HG02943 (cell line): ENCODE data around the gene USP48.
"Not testable (repeated sequence)": the region's sequence is repeated elsewhere in the genome, so short reads cannot be mapped to it uniquely, and the experiment has no call there.

ENCODE experiments used
- ATAC-seq: cut with Tn5 transposase; IDR thresholded peaks from one replicate; pipeline ENCODE4 v1.9.1; 2021; ENCODE audit warnings: mild to moderate bottlenecking, low read depth, moderate library complexity; ENCODE audit not compliant: unreplicated experiment

The USP48 gene

DNA sequence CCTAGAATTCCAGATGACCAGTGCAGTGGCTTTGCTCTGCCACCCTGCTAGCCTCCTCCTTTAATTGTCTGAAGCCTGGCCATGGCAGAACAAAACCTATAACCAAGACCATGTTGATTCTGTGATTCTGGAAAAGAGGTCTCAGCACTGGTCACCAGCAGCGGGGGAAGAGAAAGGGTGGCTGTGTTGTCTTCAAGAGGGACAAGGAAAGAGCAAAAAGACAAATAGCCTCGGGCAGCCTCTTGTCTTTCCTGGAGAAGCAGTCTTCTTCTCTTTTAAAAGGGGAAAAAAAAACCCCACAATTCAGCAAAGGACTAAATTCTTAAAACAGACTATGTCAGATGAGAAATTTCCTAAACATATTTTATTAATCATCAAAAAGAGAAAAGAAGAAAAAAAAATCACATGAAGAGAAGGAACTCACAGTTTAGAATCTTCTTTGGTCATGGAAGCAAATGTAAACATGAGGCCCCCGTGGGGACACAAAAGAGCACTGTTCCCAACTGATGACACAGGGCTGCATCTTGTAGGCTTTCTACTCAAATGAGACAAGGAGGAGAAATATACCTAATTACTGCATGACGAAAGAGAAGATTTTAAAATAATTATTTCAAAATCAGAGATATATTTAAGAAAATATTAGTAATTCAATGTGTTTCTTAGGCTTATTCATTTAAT is 77.5 kb downstream of the USP48 start:
- ATAC-seq = no peak

- no peak for ATAC-seq
These were observed 78.8 kb downstream of the USP48 start for GRCh38 chr1:21704145-21704544.

DNA sequence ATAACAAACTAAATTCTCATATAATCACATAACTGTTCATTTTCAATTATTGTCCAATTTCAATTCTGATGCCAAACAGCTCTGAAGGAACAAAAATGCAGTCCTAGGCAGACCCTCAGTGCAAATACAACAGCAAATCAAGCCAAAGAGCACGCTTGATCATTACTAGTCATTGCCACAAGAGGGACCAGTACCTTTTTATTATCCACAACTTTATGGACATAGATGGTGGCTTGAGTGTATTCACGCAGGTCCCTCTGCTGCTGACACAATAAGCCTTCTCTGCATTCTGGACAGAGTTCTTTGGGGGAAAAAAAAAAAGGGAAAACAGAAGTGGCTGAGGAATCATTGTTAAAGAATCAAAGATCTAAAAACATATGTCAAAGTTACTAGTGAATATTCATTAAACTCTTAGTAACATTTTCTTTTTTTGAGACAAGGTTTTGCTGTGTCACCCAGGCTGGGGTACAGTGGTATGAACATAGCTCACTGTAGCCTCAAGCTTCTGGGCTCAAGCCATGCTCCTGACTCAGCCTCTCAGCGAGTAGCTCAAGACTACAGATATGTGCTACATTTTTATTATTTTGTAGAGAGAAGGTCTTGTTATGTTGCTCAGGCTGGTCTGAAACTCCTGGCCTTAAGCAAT is 79.5 kb downstream of the USP48 start:
- no peak for ATAC-seq

- no peak for ATAC-seq
These were observed 80.2 kb downstream of the USP48 start for GRCh38 chr1:21702780-21703179.

DNA sequence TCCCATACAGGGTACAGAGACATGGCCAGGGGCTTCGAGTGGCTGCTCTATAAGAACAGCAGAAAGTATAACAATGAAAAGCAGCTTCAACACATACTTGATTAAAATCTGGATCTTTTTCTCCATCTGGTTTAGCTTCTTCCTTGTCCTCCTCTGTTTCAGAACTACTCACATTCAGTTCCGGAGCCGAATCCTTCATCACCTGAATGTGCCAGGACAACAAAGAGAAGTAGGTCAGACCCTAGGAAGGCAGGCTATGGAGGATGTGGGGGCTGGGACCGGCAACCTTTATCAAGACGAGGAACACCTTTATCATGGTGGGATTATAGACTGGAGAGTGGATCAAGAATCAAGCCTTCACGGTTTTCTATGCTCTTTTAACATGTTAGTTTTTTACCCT is 81.5 kb downstream of the USP48 start:
- no peak for ATAC-seq

DNA sequence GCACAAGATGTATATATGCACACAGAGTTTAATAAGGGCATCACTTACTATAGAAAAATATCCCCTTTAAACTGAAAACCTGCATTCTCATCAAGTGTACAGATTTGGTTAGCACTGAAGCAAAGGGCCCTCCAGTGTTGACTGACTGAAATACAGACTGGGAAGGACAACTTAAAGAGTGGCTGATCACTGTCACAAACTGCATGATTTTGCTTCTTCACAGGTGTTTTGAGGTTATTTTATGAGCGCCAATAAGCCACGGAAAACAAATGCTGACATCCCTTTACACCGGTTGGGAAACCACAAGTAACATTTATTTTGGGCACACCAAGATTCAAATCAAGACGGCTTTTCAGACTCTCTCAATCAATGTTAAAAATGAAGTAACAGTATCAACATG is 82.9 kb downstream of the USP48 start:
- no peak for ATAC-seq

- ATAC-seq = no peak
These were observed 86.0 kb downstream of the USP48 start for GRCh38 chr1:21696931-21697330.

GRCh38 chr1:21693732-21694131 is 89.2 kb downstream of the USP48 start:
- ATAC-seq = no peak

DNA sequence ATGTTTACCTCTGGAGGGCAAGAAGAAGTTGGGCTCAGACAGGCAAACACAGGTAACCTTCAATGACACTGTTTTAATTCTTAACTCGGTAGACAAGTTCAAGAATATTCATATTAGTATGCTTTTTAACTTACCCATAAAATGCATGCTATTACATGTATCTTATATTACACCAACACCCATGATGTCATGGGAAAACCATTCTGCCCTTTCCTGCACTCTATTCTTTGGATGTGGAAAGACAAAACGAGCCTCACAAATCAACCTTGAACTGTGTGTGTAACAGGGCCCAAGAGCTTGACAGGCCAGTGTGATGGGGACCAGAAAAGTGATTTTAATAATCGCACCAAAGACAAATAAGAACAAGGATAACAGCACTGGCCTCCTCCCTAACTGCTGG is 91.2 kb downstream of the USP48 start:
- no peak for ATAC-seq

- no peak for ATAC-seq
These were observed 93.1 kb downstream of the USP48 start for GRCh38 chr1:21689661-21690372.

DNA sequence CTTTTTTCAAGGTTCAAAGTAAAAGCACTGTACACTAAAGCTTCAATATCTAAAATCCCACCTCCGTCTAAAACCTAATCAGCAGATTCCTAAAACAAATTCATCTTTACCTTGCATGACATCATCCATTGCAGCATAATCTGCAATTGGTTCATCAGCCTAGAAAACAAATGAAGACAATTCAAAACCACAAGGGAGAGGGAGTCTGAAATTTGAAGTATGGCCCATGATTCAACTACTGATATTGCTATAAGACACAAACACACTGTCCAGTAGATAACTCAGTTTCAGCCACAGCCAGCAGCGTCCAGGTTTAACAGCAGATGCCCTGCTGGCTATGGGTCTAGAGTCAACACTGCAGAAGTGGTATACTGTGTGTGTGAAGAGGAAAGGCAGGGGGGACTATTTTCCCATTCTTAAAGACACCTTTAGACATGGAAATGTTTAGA is 95.8 kb downstream of the USP48 start:
- ATAC-seq = no peak

DNA sequence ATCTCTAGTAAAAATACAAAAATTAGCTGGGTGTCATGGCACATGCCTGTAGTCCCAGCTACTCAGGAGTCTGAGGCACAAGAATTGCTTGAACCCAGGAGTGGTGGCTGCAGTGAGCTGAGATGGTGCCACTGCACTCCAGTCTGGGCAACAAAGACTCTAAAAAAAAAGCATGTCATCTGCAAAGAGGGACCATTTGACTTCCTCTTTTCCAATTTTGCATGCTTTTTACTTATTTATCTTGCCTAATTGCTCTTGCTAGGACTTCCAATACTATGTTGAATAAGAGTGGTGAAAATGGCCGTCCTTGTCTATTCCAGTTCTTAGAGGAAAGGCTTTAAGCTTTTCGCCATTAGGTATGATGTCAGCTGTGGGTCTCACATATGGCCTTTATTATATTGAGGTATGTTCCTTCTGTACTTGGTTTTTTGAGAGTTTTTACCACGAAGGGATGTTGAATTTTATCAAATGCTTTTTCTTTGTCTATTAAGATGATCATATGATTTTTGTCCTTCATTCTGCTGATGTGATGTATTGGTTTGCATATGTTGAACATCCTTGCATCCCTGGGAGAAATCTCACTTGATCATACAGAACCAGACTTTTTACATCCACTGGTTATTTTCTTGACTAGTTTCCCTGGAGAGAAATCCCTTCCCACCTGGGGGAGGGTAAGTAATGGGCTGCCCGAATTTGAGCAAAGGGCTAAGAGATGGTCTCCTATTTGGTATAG is 96.8 kb downstream of the USP48 start:
- no peak for ATAC-seq

DNA sequence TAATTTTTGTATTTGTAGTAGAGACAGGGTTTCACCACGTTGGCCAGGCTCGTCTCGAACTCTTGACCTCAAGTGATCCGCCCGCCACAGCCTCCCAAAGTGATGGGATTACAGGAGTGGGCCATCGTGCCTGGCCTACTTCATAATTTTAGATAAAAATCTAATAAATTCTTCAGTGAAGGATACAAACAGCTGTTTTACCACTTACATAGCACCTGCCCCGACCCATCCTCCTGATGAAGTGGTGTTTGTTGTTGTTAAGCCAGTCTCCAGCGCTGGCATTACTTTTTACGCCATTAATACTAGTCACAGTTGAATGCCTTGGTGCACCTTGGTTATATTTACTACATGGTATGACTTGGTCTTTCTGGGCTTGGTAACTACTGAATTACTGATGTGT is 101.5 kb downstream of the USP48 start:
- ATAC-seq = no peak

GRCh38 chr1:21680918-21681317 is 102.0 kb downstream of the USP48 start:
- no peak for ATAC-seq

GRCh38 chr1:21680381-21680780 is 102.6 kb downstream of the USP48 start:
- ATAC-seq = no peak

GRCh38 chr1:21677168-21677567 is 105.8 kb downstream of the USP48 start:
- no peak for ATAC-seq

DNA sequence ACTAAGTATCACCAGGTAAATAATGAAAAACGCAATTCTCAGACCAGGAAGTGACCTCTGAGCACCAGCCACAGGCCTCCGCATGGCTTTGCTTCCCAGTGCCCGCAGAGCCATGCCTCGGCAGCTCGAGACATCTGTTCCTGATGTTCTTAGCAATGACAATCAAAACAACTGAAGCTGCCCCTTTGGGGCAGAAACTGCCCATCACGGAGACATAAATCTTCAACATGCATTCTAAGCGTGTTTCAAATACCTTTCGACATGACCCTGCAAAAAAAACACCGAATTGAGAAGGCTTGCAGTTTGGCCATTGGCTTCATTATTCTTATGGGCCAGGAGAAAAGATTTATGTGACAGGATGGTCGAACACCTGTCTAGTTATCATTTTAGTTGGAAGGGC is 108.0 kb downstream of the USP48 start:
- no peak for ATAC-seq

DNA sequence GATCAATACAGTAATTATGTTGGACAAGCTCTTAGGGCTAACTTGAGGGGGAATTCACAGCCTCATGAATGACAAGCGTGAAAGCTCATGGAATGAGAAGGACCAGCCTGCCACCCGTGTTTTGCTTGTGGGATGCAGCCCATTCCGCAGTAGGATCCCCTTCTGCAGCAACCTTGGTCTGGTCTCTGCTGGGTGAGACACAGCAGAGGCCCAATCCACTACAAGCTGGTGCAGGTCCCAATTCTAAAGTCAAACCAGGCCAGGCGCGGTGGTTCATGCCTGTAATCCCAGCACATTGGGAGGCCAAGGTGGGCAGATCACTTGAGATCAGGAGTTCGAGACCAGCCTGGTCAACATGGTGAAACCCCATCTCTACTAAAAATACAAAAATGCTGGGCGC is 109.1 kb downstream of the USP48 start:
- ATAC-seq = not testable (repeated sequence)

- no peak for ATAC-seq
These were observed 109.6 kb downstream of the USP48 start for GRCh38 chr1:21673277-21673780.

GRCh38 chr1:21672478-21673276 is 110.3 kb downstream of the USP48 start:
- ATAC-seq = no peak
